Measurements from ENCODE around the gene RAB17. TPM values are rescaled to one million over a fixed set of nuclear protein-coding genes. Genes with fewer than 3 reads are reported as not detected.

RAB17 gene
- total RNA-seq, 1 experiment from 2014 or later: 60.9 TPM

DNA sequence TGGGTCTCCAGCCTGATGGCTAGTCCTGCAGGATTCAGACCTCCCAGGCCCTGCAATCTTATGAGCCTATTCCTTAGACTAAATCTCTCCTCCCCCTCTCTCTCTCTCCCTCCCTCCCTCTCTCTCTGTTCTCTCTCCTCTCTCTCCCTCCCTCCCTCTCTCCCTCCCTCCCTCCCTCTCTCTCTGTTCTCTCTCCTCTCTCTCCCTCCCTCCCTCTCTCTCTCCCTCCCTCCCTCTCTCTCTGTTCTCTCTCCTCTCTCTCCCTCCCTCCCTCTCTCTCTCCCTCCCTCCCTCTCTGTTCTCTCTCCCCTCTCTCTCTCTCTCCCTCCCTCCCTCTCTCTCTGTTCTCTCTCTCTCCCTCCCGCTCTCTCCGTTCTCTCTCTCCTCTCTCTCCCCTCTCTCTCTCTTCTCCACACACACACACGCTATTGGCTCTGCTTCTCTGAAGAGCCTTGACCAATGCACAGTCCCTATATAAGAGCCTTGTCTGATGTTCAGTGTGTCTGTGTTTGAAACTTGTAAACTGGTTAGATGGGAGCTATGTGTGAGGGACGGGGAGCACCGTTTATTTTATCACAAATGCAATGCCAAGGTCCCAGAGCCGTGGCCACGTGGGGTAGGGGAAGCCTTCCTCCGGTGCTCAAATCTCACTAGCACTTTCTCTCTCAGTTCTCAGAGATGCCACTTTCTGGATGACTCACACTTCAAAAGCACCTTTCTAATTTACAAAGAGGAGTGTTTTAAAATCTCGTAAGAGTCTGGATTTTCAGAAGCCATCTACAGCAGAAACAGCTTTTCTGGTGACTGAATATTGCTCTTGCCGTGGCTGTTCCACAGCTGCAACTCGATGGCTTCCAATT is 33.5 kb downstream of the RAB17 start:
- H3K27me3 Mint-ChIP-seq (ENCODE audit: insufficient read depth, unreplicated experiment): no peaks in the 10 kb centered on the region
- no peaks in the 10 kb centered on the region for H3K36me3 ChIP-seq (ENCODE audit: control insufficient read depth, insufficient read depth, low read length)
- no peaks in the 10 kb centered on the region for H3K9me3 Mint-ChIP-seq (ENCODE audit: unreplicated experiment)
- H3K4me3 Mint-ChIP-seq (ENCODE audit: unreplicated experiment): no peak overlapping the region
- no TSS peak for BruUV-seq (replicated peaks)
- H3K4me1 ChIP-seq: no peaks in the 10 kb centered on the region
- H3K27me3 ChIP-seq (replicated peaks; ENCODE audit: control insufficient read depth, insufficient read depth, low read length): no peaks in the 10 kb centered on the region
- no peak for DNase-seq
- H3K36me3 Mint-ChIP-seq (ENCODE audit: insufficient read depth, unreplicated experiment): peaks cover 6% of the 10 kb centered on the region
- intact Hi-C loops (cut with micrococcal nuclease; ENCODE audit: unreplicated experiment): no loop called here
- no peaks in the 10 kb centered on the region for H3K9me3 ChIP-seq
- no peak overlapping the region for H3K4me3 ChIP-seq (ENCODE audit: low read depth, low read length)
- ChIA-PET CTCF (no interaction called here), POLR2A (no interaction called here)
- TF ChIP-seq, protein P1, sequence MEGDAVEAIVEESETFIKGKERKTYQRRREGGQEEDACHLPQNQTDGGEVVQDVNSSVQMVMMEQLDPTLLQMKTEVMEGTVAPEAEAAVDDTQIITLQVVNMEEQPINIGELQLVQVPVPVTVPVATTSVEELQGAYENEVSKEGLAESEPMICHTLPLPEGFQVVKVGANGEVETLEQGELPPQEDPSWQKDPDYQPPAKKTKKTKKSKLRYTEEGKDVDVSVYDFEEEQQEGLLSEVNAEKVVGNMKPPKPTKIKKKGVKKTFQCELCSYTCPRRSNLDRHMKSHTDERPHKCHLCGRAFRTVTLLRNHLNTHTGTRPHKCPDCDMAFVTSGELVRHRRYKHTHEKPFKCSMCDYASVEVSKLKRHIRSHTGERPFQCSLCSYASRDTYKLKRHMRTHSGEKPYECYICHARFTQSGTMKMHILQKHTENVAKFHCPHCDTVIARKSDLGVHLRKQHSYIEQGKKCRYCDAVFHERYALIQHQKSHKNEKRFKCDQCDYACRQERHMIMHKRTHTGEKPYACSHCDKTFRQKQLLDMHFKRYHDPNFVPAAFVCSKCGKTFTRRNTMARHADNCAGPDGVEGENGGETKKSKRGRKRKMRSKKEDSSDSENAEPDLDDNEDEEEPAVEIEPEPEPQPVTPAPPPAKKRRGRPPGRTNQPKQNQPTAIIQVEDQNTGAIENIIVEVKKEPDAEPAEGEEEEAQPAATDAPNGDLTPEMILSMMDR (IDR thresholded peaks at IDR 0.05; ENCODE audit: insufficient read depth in 1 of 2, low read depth in 1 of 2, low read length in 1 of 2, severe bottlenecking in 1 of 2, unreplicated experiment in 1 of 2): no peak
- H3K27ac Mint-ChIP-seq (ENCODE audit: unreplicated experiment): no peak overlapping the region
- H3K4me1 Mint-ChIP-seq (ENCODE audit: low read depth, unreplicated experiment): no peaks in the 10 kb centered on the region

DNA sequence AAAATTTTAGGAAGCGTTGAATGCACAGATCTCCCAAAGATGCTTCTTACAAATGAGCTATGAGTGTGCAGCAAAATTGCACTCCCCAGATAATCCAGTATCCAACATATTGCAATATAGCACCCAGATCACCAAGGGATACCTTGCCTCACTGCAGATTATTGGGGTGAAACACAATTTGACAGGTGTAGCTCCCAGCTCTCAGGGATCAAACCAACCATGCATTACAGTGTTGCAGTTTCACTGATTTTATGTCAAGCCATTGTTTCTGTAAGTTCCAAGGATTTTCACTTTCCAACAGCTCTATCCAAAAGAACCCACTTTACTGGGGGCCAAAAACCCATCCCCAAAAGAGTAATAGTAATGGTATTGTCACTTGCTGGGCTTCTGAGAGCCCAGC is 35.0 kb downstream of the RAB17 start:
- intact Hi-C loops (cut with micrococcal nuclease; ENCODE audit: unreplicated experiment): no loop called here

DNA sequence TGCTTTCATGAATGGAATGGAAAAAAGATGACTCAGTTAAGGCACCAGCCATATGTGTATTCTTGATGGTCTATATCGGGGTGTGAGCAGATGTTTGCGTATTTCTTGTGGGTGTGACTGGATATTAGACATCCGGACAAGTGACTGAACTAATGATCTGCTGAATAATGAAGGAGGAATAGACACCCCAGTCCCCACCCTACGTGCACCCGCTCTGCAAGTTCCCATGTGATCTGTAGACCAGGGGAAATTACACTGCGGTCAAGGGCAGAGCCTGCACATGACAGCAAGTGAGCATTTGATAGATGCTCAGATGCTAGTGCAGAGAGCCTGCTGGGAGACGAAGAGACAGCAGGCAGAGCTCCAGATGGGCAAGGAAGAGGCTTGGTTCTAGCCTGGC is 36.6 kb downstream of the RAB17 start:
- no peak overlapping the region for H3K27ac Mint-ChIP-seq (ENCODE audit: unreplicated experiment)
- Histone ChIP-seq H3K27me3 (replicated peaks; ENCODE audit: control insufficient read depth, insufficient read depth, low read length) (no peaks in the 10 kb centered on the region), H3K9me3 (no peaks in the 10 kb centered on the region), H3K4me3 (ENCODE audit: low read depth, low read length) (no peak overlapping the region), H3K36me3 (ENCODE audit: control insufficient read depth, insufficient read depth, low read length) (no peaks in the 10 kb centered on the region), H3K4me1 (no peaks in the 10 kb centered on the region)
- H3K27me3 Mint-ChIP-seq (ENCODE audit: insufficient read depth, unreplicated experiment): no peaks in the 10 kb centered on the region
- peaks cover 6% of the 10 kb centered on the region for H3K36me3 Mint-ChIP-seq (ENCODE audit: insufficient read depth, unreplicated experiment)
- TF ChIP-seq, protein P1 (IDR thresholded peaks at IDR 0.05; ENCODE audit: insufficient read depth in 1 of 2, low read depth in 1 of 2, low read length in 1 of 2, severe bottlenecking in 1 of 2, unreplicated experiment in 1 of 2): no peak
- intact Hi-C loops (cut with micrococcal nuclease; ENCODE audit: unreplicated experiment): no loop called here
- no TSS peak for BruUV-seq (replicated peaks)
- H3K9me3 Mint-ChIP-seq (ENCODE audit: unreplicated experiment): no peaks in the 10 kb centered on the region
- H3K4me1 Mint-ChIP-seq (ENCODE audit: low read depth, unreplicated experiment): peaks cover 5% of the 10 kb centered on the region
- H3K4me3 Mint-ChIP-seq (ENCODE audit: unreplicated experiment): no peak overlapping the region
- ChIA-PET CTCF (no interaction called here), POLR2A (no interaction called here)
- DNase-seq: no peak

More for the DNA sequence above, 35.0 kb downstream of the RAB17 start:
- no peak overlapping the region for H3K27ac Mint-ChIP-seq (ENCODE audit: unreplicated experiment)
- BruUV-seq (replicated peaks): no TSS peak
- no peak for DNase-seq
- H3K36me3 ChIP-seq (ENCODE audit: control insufficient read depth, insufficient read depth, low read length): no peaks in the 10 kb centered on the region
- H3K4me1 Mint-ChIP-seq (ENCODE audit: low read depth, unreplicated experiment): no peaks in the 10 kb centered on the region
- no peak overlapping the region for H3K4me3 Mint-ChIP-seq (ENCODE audit: unreplicated experiment)
- no peak overlapping the region for H3K4me3 ChIP-seq (ENCODE audit: low read depth, low read length)
- no peaks in the 10 kb centered on the region for H3K4me1 ChIP-seq
- H3K27me3 ChIP-seq (replicated peaks; ENCODE audit: control insufficient read depth, insufficient read depth, low read length): no peaks in the 10 kb centered on the region
- H3K9me3 ChIP-seq: no peaks in the 10 kb centered on the region
- ChIA-PET CTCF (no interaction called here), POLR2A (no interaction called here)
- TF ChIP-seq, protein P1 (IDR thresholded peaks at IDR 0.05; ENCODE audit: insufficient read depth in 1 of 2, low read depth in 1 of 2, low read length in 1 of 2, severe bottlenecking in 1 of 2, unreplicated experiment in 1 of 2): no peak
- H3K36me3 Mint-ChIP-seq (ENCODE audit: insufficient read depth, unreplicated experiment): peaks cover 6% of the 10 kb centered on the region
- no peaks in the 10 kb centered on the region for H3K9me3 Mint-ChIP-seq (ENCODE audit: unreplicated experiment)
- H3K27me3 Mint-ChIP-seq (ENCODE audit: insufficient read depth, unreplicated experiment): no peaks in the 10 kb centered on the region
